ENCODE results near the gene BAD.

BAD gene

GRCh38 chr11:64233913-64234586, 50.4 kb downstream of the BAD start, which contains the start of gene VEGFB:
Gene VEGFB (plus strand): TSS chr11:64234584. CDS start chr11:64234834, 250 bp downstream.
- peak within 1 kb of the TSS; percentile 95 for H3K4me2 ChIP-seq (ENCODE audit: low read length)
- peaks cover 33% of the 10 kb centered on the region for H3K4me1 ChIP-seq (ENCODE audit: control insufficient read depth, insufficient read depth, low read length)
- H3K4me3 ChIP-seq (ENCODE audit: low read length), result peak within 1 kb of the TSS; percentile 85
- H3K36me3 ChIP-seq (ENCODE audit: insufficient read depth, low read length), result peaks cover 15% of the 10 kb centered on the region
- H3K9me3 ChIP-seq (replicated peaks; ENCODE audit: low read length), result no peaks in the 10 kb centered on the region
- H3K27me3 ChIP-seq (ENCODE audit: control insufficient read depth, insufficient read depth, low read length), result no peaks in the 10 kb centered on the region
- H3K9ac ChIP-seq (ENCODE audit: low read depth, low read length), result peak within 1 kb of the TSS; percentile 66

- Histone ChIP-seq H3K4me1 (ENCODE audit: control insufficient read depth, insufficient read depth, low read length) (peaks cover 33% of the 10 kb centered on the region), H3K4me3 (ENCODE audit: low read length) (no peak overlapping the region), H3K36me3 (ENCODE audit: insufficient read depth, low read length) (peaks cover 10% of the 10 kb centered on the region), H3K4me2 (ENCODE audit: low read length) (peak overlapping the region; percentile 11), H3K9ac (ENCODE audit: low read depth, low read length) (no peak overlapping the region), H3K27me3 (ENCODE audit: control insufficient read depth, insufficient read depth, low read length) (no peaks in the 10 kb centered on the region), H3K9me3 (replicated peaks; ENCODE audit: low read length) (no peaks in the 10 kb centered on the region)
These were observed 51.5 kb downstream of the BAD start for GRCh38 chr11:64232967-64233315.

GRCh38 chr11:64232182-64232966, 52.1 kb downstream of the BAD start:
- peaks cover 10% of the 10 kb centered on the region for H3K36me3 ChIP-seq (ENCODE audit: insufficient read depth, low read length)
- no peak overlapping the region for H3K4me3 ChIP-seq (ENCODE audit: low read length)
- no peaks in the 10 kb centered on the region for H3K27me3 ChIP-seq (ENCODE audit: control insufficient read depth, insufficient read depth, low read length)
- peaks cover 36% of the 10 kb centered on the region for H3K4me1 ChIP-seq (ENCODE audit: control insufficient read depth, insufficient read depth, low read length)
- peak overlapping the region; percentile 11 for H3K4me2 ChIP-seq (ENCODE audit: low read length)
- no peak overlapping the region for H3K9ac ChIP-seq (ENCODE audit: low read depth, low read length)
- no peaks in the 10 kb centered on the region for H3K9me3 ChIP-seq (replicated peaks; ENCODE audit: low read length)

- Histone ChIP-seq H3K36me3 (ENCODE audit: insufficient read depth, low read length) (peaks cover 10% of the 10 kb centered on the region), H3K4me2 (ENCODE audit: low read length) (no peak overlapping the region), H3K9me3 (replicated peaks; ENCODE audit: low read length) (no peaks in the 10 kb centered on the region), H3K27me3 (ENCODE audit: control insufficient read depth, insufficient read depth, low read length) (no peaks in the 10 kb centered on the region), H3K9ac (ENCODE audit: low read depth, low read length) (no peak overlapping the region), H3K4me3 (ENCODE audit: low read length) (no peak overlapping the region), H3K4me1 (ENCODE audit: control insufficient read depth, insufficient read depth, low read length) (peaks cover 44% of the 10 kb centered on the region)
These were observed 52.9 kb downstream of the BAD start for GRCh38 chr11:64231546-64231945.

- Histone ChIP-seq H3K9ac (ENCODE audit: low read depth, low read length) (peak overlapping the region; percentile 87), H3K4me3 (ENCODE audit: low read length) (peak overlapping the region; percentile 83), H3K36me3 (ENCODE audit: insufficient read depth, low read length) (peaks cover 8% of the 10 kb centered on the region), H3K4me1 (ENCODE audit: control insufficient read depth, insufficient read depth, low read length) (peaks cover 46% of the 10 kb centered on the region), H3K9me3 (replicated peaks; ENCODE audit: low read length) (no peaks in the 10 kb centered on the region), H3K4me2 (ENCODE audit: low read length) (peak overlapping the region; percentile 96), H3K27me3 (ENCODE audit: control insufficient read depth, insufficient read depth, low read length) (no peaks in the 10 kb centered on the region)
These were observed 53.5 kb downstream of the BAD start for GRCh38 chr11:64230985-64231365.

- Histone ChIP-seq H3K9ac (ENCODE audit: low read depth, low read length) (peak within 1 kb of the TSS; percentile 87), H3K4me3 (ENCODE audit: low read length) (peak within 1 kb of the TSS; percentile 83), H3K9me3 (replicated peaks; ENCODE audit: low read length) (no peaks in the 10 kb centered on the region), H3K27me3 (ENCODE audit: control insufficient read depth, insufficient read depth, low read length) (no peaks in the 10 kb centered on the region), H3K36me3 (ENCODE audit: insufficient read depth, low read length) (peaks cover 4% of the 10 kb centered on the region), H3K4me2 (ENCODE audit: low read length) (peak within 1 kb of the TSS; percentile 96), H3K4me1 (ENCODE audit: control insufficient read depth, insufficient read depth, low read length) (peaks cover 44% of the 10 kb centered on the region)
These were observed 54.1 kb downstream of the BAD start, which contains the start of gene DNAJC4 for GRCh38 chr11:64230171-64230984. Gene DNAJC4 (plus strand): TSS chr11:64230548. CDS start chr11:64230855, 307 bp downstream.

GRCh38 chr11:64229744-64230170, 54.7 kb downstream of the BAD start:
- peak overlapping the region; percentile 96 for H3K4me2 ChIP-seq (ENCODE audit: low read length)
- H3K4me3 ChIP-seq (ENCODE audit: low read length), result peak overlapping the region; percentile 83
- H3K9me3 ChIP-seq (replicated peaks; ENCODE audit: low read length), result no peaks in the 10 kb centered on the region
- peak overlapping the region; percentile 87 for H3K9ac ChIP-seq (ENCODE audit: low read depth, low read length)
- peaks cover 4% of the 10 kb centered on the region for H3K36me3 ChIP-seq (ENCODE audit: insufficient read depth, low read length)
- H3K4me1 ChIP-seq (ENCODE audit: control insufficient read depth, insufficient read depth, low read length), result peaks cover 46% of the 10 kb centered on the region
- no peaks in the 10 kb centered on the region for H3K27me3 ChIP-seq (ENCODE audit: control insufficient read depth, insufficient read depth, low read length)

- Histone ChIP-seq H3K4me1 (ENCODE audit: control insufficient read depth, insufficient read depth, low read length) (peaks cover 49% of the 10 kb centered on the region), H3K4me3 (ENCODE audit: low read length) (peak overlapping the region; percentile 83), H3K9me3 (replicated peaks; ENCODE audit: low read length) (no peaks in the 10 kb centered on the region), H3K4me2 (ENCODE audit: low read length) (peak overlapping the region; percentile 96), H3K27me3 (ENCODE audit: control insufficient read depth, insufficient read depth, low read length) (no peaks in the 10 kb centered on the region), H3K9ac (ENCODE audit: low read depth, low read length) (no peak overlapping the region), H3K36me3 (ENCODE audit: insufficient read depth, low read length) (peaks cover 4% of the 10 kb centered on the region)
These were observed 55.2 kb downstream of the BAD start for GRCh38 chr11:64229090-64229743.

- Histone ChIP-seq H3K9me3 (replicated peaks; ENCODE audit: low read length) (no peaks in the 10 kb centered on the region), H3K4me1 (ENCODE audit: control insufficient read depth, insufficient read depth, low read length) (peaks cover 45% of the 10 kb centered on the region), H3K27me3 (ENCODE audit: control insufficient read depth, insufficient read depth, low read length) (no peaks in the 10 kb centered on the region), H3K36me3 (ENCODE audit: insufficient read depth, low read length) (peaks cover 15% of the 10 kb centered on the region), H3K4me2 (ENCODE audit: low read length) (peak overlapping the region; percentile 97), H3K9ac (ENCODE audit: low read depth, low read length) (peak overlapping the region; percentile 91), H3K4me3 (ENCODE audit: low read length) (peak overlapping the region; percentile 91)
These were observed 57.0 kb downstream of the BAD start for GRCh38 chr11:64227405-64227956.

GRCh38 chr11:64226507-64227051, 57.9 kb downstream of the BAD start:
- peak overlapping the region; percentile 91 for H3K4me3 ChIP-seq (ENCODE audit: low read length)
- H3K9me3 ChIP-seq (replicated peaks; ENCODE audit: low read length), result no peaks in the 10 kb centered on the region
- peaks cover 45% of the 10 kb centered on the region for H3K4me1 ChIP-seq (ENCODE audit: control insufficient read depth, insufficient read depth, low read length)
- H3K4me2 ChIP-seq (ENCODE audit: low read length), result peak overlapping the region; percentile 97
- H3K9ac ChIP-seq (ENCODE audit: low read depth, low read length), result peak overlapping the region; percentile 91
- no peaks in the 10 kb centered on the region for H3K27me3 ChIP-seq (ENCODE audit: control insufficient read depth, insufficient read depth, low read length)
- H3K36me3 ChIP-seq (ENCODE audit: insufficient read depth, low read length), result peaks cover 15% of the 10 kb centered on the region
